TTC549 (cell line): Measurements from ENCODE around the gene CSMD2.

Experiments used
- FAIRE-seq: peaks from 2 replicates; lab custom pipeline; 2012; peaks lifted over from hg19 to GRCh38; lab: Jason Lieb, UNC

The CSMD2 gene

DNA sequence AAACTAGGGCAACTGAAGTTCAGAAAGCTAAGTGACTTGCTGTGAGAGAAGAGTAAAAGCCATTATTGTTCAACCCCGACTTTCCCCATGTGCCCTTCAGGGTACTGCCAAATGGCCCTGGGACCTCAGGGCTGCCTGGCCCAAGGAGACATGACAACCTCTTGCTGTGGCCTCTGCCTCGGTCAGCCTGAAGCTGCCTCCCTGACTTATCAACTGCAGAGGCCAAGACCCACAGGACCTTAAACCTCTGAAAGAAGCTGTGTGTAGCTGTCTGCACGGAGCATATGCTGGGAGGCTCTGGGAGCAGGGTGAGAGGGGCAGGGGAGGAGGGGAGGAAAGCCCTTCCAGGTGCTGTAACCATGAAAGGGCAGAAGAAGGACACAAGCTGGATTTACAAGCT lies 265.3 kb downstream of the CSMD2 start:
- FAIRE-seq: no peak

GRCh38 chr1:33898881-33899280 lies 266.1 kb downstream of the CSMD2 start:
- FAIRE-seq: no peak

DNA sequence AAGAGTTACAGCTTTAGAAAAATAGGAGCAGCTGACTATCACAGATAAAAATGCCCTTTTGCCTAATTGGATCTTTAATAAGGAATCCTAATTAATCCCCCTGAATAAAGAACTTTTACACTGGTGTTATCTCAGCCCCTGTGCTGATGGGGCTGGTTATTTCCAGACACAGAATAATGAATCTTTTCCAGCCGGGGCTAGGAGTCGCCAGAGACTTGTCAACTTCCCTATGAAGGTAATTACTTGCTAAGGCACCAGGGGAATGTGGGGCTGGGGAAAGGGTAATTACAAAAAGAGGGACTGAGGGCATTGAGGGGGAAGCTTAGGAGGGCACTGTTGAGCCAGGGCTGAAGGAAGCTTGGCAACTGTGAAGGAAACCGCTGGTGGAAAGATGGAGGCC lies 266.6 kb downstream of the CSMD2 start:
- FAIRE-seq: no peak

- FAIRE-seq: no peak
These were observed 267.8 kb downstream of the CSMD2 start for GRCh38 chr1:33897092-33897725.

DNA sequence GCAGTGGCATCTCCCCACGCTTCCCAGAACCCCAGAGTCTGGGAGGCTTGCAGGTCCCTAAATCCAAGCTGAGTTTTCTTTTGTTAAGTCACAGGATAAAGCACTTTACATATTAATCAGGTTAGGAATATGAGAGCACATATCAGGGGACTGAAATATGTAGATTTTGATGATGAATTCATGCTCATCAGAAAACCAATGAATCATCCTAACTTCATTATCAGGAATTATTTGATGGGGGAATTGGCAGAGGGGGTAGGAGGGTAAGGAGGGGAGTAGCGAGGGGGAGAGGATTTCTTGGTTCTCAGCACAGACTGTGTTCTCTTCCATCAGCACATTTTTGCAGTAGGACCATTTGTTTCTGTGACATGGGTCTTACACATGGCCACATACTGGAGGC lies 269.1 kb downstream of the CSMD2 start:
- no peak for FAIRE-seq

- FAIRE-seq: no peak
These were observed 269.6 kb downstream of the CSMD2 start for GRCh38 chr1:33895396-33895795.

GRCh38 chr1:33893147-33893830 lies 271.7 kb downstream of the CSMD2 start:
- FAIRE-seq: no peak

DNA sequence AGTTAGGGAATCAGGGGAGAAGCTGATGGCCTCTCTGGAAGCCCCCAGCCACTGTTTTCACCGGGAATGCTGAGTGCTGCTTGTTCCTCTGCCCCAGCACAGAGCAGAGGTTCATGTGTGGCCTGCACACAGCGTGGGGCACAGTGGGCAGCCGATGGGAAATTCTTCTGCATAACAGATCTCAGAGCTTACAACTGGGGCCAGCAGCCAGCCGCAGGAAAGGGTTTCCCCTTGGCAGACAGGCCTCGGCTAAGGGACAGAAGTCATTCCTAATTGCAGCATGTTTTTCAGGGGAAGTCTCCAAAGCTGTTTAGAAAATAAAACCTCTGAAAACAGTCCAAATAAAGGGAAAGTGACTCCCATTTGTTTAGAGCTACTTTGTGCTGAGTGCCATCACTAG lies 278.5 kb downstream of the CSMD2 start:
- no peak for FAIRE-seq

- FAIRE-seq: no peak
These were observed 284.7 kb downstream of the CSMD2 start for GRCh38 chr1:33880305-33880704.

DNA sequence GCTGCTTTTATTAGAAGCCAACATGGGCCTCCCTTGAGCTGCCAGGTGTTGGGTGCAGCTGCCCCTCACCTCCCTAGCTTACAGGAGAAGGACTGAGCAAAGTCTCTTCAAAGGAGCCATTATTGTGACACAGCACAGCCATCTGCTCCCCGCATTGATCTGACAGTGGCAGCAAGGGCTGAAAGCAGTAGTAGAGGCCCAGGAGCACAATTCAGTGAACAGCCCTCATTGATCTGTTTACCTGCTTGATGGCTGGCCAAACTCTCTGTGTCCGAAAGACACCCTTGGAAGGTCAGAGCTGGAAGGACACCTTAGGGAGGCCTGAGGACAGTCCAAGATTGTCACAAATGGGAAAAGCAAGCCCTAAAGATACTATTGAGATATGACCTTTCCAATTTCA lies 286.6 kb downstream of the CSMD2 start:
- FAIRE-seq: no peak

- no peak for FAIRE-seq
These were observed 287.9 kb downstream of the CSMD2 start for GRCh38 chr1:33876970-33877650.

DNA sequence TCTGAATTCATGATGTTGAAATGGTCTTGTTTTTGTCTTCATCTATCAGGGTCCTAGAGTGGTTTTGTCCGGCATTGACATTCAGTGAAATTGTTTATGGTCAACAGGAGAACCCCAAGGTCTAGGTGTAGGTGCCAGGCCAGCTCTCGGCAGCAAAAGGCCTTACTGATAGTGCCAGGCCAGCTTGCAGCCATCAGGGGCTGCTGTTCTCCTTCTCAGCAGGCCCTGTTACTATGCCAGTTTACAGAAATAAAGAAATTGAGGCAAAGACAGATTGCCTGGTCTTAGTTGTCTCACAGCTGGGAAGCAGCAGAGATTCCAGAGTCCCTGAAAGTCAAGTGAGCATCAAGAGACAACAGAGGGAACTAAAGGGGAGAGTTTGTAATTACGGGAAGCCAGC lies 289.2 kb downstream of the CSMD2 start:
- no peak for FAIRE-seq

DNA sequence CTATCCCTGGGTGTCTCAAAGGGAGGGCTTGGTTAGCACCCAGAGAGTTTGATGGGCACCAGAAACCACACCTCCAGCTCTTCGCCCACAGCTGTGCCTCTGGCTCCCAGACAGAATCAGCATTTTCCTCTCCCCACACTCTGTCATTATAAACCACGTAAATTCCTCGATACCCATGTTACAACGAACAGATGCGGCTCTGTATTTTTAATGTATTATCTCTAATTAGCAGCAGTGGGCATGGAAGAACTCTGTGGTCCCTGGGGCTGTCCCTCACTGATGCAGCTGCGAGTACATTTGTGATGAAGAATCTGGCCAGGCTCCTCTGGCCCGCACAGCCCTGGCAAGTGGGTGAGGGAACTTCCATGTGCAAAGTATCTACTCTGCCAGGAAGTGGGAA lies 290.4 kb downstream of the CSMD2 start:
- no peak for FAIRE-seq

- no peak for FAIRE-seq
These were observed 292.3 kb downstream of the CSMD2 start for GRCh38 chr1:33872683-33873082.

GRCh38 chr1:33872275-33872674 lies 292.8 kb downstream of the CSMD2 start:
- no peak for FAIRE-seq

DNA sequence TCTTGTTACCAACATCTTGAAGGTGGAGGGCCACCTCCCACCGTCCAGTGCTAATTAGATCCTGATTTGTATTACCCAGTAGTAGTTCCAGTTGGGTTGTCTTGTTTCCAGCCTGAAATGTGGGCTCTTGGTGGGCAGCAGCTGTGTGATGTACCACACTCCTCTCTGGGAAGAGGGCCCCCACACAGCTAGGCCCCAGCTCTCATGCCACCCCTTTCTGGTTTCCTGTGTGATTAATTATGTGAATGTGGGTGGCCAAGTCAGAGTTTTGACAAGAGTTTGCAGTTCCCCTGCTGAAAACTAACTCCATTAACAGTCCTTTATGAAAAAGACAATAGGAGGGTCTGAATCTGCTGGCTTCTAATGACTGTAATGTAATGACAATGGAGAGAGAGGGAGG lies 297.3 kb downstream of the CSMD2 start:
- FAIRE-seq: no peak

DNA sequence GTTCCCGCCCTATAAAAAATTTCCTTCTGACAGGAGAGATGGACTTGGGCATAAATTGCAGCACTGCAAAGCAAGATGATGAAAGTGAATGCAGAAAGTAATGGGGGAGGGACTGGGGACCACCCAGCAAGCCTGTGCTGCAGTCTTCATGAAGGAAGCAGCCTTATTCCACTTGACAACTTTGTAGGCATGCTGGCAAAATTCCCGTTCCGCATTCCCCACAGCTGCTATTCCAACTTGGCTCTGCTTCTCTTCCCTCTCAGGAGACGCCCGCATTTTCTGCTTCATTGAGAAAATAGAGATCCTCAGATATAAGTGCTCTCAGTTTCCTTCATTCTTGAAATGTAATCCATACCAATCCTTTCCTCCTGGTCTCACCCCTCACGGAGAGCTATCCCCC lies 298.7 kb downstream of the CSMD2 start:
- FAIRE-seq: no peak

DNA sequence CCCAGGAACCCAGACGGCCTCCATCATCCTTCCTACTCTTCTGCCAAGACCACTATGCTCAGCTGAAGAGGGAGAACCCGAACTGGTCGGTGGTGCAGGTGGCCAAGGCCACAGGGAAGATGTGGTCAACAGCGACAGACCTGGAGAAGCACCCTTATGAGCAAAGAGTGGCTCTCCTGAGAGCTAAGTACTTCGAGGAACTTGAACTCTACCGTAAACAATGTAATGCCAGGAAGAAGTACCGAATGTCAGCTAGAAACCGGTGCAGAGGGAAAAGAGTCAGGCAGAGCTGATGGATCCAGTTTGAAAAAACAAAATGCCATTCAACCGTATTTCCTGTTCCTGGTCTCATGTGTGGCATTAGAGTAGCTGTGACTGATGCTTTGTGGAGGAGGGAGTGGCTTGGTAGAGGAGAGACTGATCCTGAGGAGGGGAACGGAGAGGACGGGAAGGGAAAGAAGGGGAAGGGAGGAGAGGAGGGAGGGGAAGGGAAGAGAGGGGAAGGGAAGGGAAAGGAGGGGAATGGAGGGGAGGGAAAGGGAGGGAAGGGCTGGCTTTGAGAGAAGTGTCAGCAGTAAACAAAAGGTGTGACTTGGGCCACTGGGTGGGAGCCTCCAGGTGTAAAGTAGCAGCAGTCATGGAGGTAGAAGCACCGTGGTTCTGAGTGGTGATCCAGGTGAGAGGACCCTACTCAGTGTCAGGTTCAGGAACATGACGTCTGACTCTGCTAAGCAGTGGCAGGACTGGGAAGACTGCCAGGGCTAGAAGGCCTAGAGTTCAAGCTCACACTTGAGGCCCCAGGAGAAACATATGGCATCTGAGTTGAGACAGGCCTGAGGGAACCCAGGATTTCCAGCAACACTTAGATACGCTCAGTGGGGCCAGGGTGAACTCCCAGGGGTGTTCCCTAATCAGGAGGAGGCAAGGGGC lies 300.3 kb downstream of the CSMD2 start:
- FAIRE-seq: no peak

- no peak for FAIRE-seq
These were observed 301.3 kb downstream of the CSMD2 start, which contains the start of gene HMGB4 for GRCh38 chr1:33863779-33864178. Gene HMGB4, plus strand, starts transcription at chr1:33864079. Its CDS starts 113 bp downstream, at chr1:33864192.

DNA sequence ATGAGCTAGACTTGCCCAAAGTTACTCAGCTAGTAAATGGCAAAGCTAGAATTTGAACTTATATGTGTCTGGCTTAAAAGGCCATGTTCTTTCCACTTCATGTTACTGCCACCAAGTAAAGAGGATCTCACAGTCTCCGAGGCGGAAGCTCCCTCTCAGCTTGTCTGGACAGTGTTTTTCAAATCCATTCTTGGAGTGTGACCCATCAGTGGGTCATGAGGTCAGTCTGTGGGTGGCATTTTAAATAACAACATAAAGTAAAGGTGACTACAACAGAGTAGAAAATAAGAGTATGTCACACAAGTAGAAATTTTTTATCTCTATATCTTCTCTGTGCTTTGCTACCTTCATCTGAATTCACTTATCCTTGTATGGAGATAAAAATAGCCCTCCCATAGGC lies 304.4 kb downstream of the CSMD2 start:
- no peak for FAIRE-seq

- FAIRE-seq: no peak
These were observed 310.9 kb downstream of the CSMD2 start for GRCh38 chr1:33854091-33854490.

GRCh38 chr1:33853431-33853830 lies 311.6 kb downstream of the CSMD2 start:
- no peak for FAIRE-seq

DNA sequence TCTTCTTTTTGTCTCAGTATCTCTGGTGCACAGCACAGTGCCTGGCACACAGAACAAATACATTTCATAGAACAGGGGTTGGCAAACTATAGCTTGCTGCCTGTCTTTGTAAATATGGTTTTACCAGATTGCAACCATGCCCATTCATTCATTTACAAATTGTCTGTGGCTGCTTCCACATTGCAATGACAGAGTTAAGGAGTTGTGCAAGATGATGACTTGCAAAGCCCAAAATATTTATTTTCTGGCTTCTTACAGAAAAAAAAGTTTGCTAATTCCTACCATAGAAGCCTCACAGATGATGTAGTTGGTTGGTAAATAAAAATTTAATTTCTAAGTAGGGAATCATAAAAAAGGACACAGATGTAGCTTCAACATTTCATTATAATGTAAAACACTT lies 312.3 kb downstream of the CSMD2 start:
- FAIRE-seq: no peak
